IPS DF 4.7 (cell line): ENCODE measurements around the gene MT1A.

ENCODE experiments used
- DNase-seq: peaks from one replicate; pipeline ENCODE4 v3.0.0-alpha.2; 2013; ENCODE audit warnings: low spot score; ENCODE audit errors: extremely low read depth

Gene MT1A

GRCh38 chr16:56630134-56630533 lies 8.3 kb upstream of the MT1A start:
- DNase-seq, result no peak

DNA sequence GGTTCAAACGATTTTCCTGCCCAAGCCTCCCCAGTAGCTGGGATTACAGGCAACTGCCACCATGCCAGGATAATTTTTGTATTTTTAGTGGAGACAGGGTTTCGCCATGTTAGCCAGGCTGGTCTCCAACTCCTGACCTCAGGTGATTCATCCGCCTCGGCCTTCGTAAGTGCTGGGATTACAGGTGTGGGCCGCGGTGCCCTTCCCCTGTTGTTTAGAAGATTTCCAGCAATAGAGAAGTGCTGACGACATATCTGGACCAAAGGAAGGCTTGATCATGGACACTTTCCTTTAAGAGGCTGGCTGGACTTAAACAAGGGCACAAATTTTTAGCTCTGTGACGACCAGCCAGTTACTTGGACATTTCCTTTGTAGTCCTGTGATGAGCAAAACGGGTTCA lies 7.3 kb upstream of the MT1A start:
- DNase-seq, result no peak

DNA sequence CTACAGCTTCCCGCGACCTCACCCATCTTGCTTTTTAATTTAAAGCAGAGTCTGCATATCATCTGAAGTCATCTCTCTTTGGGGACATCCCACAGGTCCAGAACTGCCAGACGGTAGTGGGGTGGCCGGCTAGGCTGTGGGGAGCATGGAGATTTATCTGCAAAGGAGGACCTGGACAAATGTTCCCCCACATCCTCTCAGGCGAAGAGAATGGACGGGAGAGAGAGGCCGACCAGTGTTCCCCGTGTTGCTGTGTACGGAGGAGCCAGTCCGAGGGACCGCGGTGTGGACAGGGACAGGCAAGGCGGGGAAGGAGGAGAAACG lies 6.7 kb upstream of the MT1A start:
- no peak for DNase-seq

GRCh38 chr16:56632156-56632847 lies 6.2 kb upstream of the MT1A start, which contains the start of gene MT1M:
Gene MT1M, plus strand, starts transcription at chr16:56632659. Its CDS starts 73 bp downstream, at chr16:56632732.
- DNase-seq, result no peak

DNA sequence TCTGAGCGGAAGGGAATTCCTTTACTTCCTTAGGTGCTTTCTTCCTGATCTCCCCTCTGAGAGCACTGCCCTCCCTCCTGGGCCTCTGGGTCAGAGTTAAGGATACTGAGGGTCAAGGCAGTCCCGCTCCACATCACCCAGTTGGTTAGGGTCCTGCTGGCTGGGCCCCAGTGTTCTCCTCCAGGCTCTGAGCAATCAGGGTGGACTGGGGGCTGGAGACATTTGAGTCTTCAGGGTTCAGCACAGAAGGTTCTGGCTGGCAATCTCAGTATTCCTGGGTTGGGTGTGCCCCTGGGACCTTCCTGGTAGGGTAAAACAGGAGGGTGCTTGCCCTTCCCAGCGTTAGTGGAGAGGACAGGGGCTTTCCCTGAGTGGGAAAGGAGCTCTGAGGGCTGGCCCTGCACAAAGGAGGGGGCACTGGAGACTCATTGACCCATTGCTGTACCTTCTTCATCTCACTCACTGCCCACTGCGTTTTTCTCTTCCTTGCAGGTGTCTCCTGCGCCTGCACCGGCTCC lies 5.6 kb upstream of the MT1A start:
- no peak for DNase-seq

DNA sequence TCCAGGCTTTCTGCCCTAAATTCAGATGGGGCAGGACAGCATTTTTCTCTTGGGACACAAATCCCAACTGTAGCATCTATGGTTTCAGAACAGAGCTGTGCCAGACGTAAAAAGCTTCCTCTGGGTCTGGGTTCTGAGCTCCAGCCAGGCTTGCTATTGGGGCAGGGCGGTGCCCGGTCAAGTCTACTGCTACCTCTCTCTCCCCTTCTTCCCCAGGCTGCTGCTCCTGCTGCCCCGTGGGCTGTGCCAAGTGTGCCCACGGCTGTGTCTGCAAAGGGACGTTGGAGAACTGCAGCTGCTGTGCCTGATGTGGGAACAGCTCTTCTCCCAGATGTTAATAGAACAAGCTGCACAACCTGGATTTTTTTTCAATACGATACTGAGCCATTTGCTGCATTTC lies 4.9 kb upstream of the MT1A start:
- no peak for DNase-seq

- no peak for DNase-seq
These were observed 3.6 kb upstream of the MT1A start for GRCh38 chr16:56634715-56635440.

DNA sequence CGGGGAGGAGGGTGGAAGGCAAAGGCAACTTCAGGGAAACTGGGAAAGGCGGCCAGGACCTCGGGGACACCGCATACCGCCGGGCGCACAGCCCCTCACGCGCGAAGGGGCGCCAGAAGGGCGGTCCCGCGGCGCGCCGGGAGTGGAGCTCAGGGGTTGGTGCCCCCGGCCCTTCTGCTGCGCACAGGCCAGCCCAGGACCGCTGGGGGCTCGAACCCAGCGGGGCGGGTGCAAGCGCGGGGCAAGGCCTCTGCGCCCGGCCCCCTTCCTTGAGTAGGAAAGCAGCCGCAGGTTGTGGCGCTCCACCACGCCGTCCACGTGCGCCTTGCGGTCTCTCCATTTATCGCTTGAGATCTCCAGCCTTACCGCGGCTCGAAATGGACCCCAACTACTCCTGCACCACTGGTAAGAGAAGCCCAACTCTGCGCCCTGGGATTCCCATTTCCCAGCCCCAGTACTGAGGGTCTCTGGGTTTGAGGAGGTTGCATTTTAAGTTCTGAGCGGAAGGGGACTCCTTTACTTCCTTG lies 3.0 kb upstream of the MT1A start:
- no peak for DNase-seq

- no peak for DNase-seq
These were observed 1.7 kb upstream of the MT1A start for GRCh38 chr16:56636616-56637413.

GRCh38 chr16:56639045-56639444 lies 579 bp downstream of the MT1A start:
- DNase-seq, result no peak

DNA sequence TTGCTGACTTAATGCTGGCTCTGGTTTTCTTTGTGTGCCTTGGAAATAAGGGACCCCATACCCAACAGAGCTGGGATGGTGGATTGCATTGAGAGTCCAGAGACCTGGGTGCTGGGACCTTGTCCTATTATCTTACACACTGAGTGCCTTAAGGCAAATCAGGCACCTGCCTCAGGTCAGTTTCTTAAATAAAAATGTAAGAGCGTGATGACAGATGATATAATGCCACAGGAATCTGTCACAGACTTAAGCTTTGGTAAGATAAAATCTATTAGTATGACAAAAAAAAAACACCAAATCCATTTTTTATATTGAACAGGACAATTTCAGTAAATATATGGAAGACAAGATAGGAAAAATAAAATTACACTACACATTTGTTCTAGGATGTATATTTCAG lies 1.6 kb downstream of the MT1A start:
- no peak for DNase-seq

DNA sequence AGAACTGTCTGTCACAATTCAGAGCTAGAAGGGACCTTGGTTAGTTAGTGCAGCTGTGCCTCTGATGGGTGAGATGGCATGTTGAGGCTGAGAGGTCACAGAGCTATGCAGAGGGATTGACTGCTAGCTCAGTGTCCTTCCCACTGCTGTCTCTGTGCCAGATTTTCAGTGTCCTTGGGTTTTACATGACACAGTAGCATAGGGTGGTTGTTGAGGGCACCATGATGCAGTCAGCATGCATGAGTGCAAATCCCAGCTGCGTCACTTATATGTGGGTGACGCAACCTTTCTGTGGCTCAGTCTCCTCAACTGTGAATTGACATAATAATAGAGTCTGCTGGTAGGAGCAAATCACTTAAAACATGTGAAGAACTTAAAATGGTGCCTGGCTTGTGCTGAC lies 2.7 kb downstream of the MT1A start:
- no peak for DNase-seq

- no peak for DNase-seq
These were observed 4.8 kb downstream of the MT1A start for GRCh38 chr16:56643080-56643778.

DNA sequence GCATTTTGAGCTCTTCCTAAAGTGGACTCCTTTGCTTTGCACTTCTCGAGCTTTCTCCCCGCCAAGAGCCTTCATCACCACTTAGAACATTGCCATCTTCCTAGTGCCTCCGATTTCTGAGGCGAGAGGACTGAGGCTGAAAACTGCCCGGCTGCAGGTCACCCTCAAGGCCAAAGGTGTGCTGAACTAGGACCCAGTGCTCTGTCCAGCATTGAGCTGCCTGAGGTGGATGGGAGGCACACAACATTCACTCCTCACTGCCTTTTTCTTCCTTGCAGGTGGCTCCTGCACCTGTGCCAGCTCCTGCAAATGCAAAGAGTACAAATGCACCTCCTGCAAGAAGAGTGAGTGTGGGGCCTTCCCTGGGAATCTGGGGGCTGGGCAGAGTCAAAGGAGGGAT lies 5.4 kb downstream of the MT1A start:
- no peak for DNase-seq

DNA sequence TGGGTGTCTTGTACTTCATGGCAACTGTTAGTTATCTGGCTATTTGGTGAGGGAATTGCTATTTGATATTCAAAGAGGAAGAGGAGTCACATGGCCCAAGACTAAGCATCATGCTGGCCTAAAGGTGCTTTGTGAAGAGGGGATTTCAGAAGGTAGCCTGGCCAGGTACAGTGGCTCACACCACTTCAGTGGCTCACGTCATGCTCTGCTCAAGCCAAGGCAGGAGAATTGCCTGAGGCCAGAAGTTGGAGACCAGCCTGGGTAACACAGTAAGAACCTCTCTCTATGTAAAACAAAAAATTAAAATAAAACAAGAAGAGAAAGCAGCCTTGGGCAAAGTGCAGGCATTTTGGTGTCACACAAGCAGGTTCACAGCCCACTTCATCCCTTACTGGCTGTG lies 6.8 kb downstream of the MT1A start:
- no peak for DNase-seq

- DNase-seq, result no peak
These were observed 7.4 kb downstream of the MT1A start for GRCh38 chr16:56645838-56646237.

DNA sequence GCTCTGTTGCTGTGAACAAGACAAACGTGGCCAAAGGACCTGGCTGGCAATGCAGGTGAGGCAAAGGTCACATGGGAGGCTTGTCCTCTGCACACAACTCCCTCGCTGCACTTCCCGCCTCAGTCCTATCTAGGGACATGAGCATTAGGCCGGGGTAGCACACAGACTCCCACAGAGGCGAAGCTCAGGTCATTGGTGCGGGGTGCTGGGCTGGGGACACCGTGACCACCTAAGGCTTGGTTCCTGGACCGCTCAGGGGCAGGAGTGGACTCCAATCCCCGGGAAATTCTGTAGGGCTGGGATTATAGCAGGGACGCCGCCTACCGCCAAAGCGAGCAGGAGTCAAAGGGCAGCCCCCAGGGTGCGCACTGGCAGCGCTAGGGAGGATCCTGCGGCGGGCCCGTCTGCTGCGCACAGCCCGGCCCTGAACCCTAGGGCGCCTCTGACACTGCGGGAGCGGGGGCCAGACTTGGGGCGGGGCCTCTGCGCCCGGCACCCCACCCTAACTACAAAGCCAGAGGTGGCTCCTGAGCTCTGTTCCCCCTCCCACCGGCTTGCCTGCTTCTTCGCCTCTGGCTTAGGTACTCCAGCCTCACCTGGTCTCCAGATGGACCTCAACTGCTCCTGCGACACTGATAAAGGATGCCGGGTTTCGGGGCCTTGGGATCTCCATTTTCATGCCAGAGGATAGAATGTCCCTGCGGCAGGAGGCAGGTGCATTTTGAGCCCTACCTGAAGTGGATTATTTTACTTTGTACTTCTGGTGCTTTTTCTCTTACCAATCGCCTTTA lies 9.4 kb downstream of the MT1A start:
- DNase-seq, result no peak

GRCh38 chr16:56649271-56649670 lies 10.8 kb downstream of the MT1A start:
- DNase-seq, result no peak

- DNase-seq, result no peak
These were observed 11.4 kb downstream of the MT1A start for GRCh38 chr16:56649820-56650219.

- no peak for DNase-seq
These were observed 13.1 kb downstream of the MT1A start, which contains the start of gene MT1B for GRCh38 chr16:56651586-56651985. Gene MT1B, plus strand, starts transcription at chr16:56651886. Its CDS starts 68 bp downstream, at chr16:56651954.
